ENCODE results near the gene RAC2.

The RAC2 gene

DNA sequence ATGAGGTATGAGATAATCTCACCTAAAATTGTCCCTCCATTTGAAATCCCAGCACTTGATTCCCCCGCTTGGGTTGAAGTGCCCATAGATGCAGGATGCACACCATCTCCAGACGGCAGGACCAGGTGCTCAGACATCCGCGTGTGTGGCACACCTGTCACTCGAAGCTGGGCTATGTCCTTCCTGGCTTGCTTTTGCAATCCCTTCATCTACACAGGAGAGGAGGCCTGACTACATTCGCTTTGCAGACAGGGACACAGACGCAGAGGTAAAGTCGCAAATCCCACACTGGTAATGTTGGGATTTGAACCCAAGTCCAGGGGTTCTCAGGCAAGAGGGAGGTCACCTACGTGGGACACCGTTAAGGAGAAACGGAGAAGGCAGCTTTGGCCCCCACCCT, 31.1 kb upstream of the RAC2 start:
- no peak for DNase-seq

DNA sequence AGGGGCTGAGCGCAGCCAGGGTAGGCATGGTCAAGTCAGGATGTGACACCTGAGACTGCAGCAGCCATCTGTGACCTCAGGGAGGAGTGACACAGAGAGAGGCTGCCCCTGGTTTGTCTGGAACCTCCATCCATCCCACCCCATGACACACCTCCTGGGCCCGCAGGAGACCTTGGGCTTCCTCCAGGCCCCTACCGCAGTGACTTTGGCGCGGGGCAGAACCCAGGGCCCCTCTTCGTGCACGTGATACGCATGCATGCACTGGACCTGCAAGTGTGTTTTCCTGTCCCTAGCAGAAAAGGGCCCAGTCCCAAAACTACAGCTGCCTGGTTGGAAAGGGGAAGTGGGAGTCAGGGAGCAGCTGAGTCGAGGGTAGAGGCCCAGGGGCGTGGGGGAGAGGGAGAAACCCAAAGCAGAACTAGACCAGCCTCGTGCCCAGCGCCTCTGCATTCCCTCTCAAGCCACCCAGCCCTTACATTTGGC, 30.4 kb upstream of the RAC2 start:
- DNase-seq = no peak

DNA sequence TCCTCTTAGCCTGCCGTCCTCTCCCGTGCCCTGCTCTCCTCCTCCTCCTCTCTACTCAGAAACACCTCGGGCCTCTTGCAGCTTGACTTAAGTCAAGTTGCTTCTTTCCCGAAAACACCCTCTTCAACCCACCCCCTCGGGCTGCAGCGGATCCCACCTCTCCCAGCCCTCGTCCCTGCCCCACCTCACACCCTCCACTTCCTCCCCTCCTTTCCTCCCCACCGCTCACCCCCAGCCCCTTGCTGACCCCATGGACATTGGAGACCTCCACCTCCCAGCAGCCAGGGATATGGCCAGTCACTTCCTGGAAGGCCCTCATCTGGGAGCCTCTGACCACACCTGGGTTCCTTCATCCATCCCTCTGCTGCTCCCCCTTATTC, 29.8 kb upstream of the RAC2 start:
- no peak for DNase-seq

DNA sequence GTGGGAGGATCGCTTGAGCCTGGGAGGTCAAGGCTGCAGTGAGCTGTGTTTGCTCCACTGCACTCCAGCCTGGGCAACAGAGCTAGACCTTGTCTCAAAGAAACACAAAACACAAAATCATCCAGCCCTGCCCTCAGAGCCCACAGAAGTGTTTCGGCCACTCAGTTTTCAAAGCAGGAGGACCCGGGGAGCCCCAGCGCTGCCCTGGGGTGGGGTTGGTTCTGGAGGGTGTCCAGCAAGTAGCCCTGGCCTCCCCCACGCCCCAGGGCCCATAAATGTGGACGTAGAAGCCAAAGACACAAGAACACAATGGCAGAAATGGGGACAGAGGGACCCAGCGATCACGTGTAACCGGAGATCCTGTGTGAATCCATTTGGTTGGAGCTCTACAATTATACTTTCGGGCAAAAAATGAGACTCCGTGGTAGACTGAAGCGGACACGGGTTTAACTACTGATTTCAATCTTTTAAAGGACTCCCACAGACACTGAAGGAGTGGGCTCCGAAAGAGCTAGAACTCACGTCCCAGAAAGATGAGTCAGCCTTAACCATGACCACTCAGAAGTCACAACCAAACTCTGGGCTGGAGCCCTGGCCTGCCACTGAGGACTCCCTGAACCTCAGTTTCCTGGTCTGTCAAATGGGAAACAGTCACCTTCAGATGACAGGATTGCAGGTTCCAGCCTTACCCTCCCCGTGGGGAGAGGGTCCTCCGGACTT, 29.2 kb upstream of the RAC2 start:
- no peak for DNase-seq

DNA sequence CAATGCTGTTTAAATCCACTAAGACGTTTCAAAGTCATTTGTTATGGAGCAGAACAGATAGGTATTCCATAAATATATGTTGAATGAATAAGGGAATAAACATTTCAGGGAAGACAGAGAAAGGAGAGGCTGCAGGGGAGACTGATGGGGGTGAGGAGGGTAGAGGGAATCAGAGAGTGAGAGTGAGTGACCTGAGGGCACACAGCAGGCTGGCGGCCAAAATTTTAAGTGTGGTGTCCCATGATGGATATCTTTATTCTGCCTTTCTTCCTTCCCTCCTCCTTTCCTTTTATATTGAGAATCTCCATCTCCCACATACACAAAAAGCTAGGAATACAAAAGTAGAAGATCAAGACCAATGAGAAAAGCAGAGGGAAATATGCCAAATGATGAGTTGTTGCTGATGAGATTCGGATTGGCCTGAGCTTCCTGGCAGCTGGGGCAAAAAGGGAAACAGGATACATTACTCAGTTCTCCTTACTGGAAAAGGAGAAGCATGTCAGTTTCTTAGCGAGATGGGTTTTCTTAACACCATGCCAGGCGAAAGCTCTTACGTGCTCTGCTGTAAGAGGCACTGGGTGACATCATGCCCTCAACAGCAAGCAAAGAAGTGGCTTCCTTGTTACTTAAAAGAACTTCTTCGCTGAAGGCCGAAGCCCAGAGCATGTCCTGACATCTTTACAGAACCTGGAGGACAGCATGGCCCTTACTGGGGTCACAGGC, 27.0 kb upstream of the RAC2 start:
- no peak for DNase-seq

DNA sequence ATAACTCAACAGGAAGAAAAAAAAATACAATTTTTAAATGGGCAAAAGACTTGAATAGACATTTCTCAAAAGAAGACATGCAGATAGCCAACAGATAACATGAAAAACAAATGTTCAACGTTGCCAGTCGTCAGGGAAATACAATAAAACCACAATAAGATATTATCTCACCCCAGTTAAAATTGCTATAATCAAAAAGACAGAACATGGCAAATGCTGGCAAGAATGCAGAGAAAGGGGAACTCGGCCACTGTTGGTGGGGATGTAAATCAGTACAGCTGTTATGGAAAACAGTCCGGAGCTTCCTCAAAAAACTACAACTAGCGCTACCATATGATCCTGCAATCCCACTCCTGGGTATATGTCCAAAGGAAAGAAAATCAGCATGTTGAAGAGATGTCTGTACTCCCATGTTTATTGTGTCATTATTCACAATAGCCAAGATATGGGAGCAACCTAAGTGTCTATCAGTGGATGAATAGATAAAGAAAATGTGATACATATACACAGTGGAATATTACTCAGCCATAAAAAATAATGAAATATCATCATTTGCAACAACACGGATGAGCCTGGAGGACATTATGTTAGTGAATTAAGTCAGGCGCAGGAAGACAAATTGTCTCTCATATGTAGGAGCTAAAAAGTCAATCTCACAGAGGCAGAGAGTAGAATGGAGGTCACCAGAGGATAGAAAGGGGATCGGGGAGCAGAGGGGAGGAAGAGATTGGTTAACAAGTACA, 26.0 kb upstream of the RAC2 start:
- no peak for DNase-seq

DNA sequence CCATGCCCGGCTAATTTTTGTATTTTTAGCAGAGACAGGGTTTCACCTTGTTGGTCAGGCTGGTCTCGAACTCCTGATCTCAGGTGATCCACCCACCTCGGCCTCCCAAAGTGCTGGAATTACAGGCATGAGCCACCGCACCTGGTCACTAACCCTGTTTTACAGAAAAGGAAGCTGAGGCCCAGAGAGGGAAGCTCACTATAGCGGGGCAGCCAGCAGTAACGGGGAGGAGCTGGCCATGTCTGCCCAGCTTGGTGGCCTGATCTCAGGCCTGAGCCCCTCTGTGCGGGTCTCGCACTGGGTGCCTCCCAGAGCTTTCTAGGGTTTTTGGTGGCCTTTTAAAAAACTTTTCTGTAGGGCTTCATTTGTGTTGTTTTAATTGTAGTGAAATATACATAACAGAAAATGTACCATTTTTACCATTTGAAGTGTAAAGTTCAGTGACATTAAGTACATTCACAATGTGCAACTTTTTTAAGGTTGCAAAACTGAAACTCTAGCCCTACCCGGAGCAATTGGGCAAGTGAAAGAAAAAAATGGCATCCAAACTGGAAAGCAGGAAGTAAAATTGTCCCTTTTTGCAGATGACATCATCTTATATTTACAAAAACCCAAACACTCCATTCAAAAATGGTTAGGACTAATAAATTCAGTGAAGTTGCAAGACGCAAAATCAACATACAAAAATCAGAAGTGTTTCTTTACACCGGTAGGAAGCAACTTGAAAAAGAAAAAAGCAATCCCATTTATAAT, 23.8 kb upstream of the RAC2 start:
- no peak for DNase-seq

DNA sequence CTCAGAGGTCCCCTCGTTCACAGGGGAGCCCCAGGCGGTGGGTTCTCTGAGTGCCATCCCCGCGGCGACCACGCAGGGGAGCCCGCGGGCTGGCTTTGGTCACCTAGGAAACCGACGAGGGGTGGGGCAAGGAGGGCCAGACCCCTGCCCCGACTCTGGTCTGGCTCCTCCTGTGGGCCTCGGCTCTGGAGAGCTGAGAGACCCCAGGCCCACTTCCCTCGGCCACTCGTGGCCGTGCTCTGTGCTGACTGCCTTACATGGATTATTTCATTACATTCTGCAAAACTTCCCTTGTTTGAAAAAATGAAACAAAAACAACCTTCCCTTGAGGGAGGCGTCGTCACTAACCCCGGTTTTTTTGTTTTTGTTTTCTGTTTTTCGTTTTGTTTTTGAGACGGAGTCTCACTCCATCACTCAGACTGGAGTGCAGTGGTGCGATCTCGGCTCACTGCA, 23.1 kb upstream of the RAC2 start:
- DNase-seq = peak; percentile 16

DNA sequence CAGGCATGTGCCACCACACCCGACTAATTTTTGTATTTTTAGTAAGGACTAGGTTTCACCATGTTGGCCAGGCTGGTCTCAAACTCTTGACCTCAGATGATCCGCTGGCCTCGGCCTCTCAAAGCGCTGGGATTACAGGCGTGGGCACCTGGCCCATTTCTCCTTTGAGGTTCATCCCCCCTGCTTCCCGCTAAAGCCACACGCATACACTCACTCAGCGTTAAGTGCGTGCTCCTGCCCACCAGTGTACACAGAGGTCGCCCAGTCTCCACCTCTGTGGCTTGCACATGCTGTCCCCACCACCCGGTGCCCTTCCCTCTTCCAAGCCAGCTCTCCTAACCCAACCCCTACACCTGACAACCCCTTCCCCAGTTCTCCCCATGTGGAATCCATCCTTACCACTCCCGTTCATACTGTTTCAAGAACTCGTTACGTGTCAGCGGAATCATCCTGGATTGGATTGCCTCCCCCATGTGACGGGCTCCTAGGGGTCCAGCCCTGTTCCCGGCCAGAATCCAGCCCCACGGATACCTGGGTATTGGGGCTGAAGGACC, 22.6 kb upstream of the RAC2 start:
- no peak for DNase-seq

DNA sequence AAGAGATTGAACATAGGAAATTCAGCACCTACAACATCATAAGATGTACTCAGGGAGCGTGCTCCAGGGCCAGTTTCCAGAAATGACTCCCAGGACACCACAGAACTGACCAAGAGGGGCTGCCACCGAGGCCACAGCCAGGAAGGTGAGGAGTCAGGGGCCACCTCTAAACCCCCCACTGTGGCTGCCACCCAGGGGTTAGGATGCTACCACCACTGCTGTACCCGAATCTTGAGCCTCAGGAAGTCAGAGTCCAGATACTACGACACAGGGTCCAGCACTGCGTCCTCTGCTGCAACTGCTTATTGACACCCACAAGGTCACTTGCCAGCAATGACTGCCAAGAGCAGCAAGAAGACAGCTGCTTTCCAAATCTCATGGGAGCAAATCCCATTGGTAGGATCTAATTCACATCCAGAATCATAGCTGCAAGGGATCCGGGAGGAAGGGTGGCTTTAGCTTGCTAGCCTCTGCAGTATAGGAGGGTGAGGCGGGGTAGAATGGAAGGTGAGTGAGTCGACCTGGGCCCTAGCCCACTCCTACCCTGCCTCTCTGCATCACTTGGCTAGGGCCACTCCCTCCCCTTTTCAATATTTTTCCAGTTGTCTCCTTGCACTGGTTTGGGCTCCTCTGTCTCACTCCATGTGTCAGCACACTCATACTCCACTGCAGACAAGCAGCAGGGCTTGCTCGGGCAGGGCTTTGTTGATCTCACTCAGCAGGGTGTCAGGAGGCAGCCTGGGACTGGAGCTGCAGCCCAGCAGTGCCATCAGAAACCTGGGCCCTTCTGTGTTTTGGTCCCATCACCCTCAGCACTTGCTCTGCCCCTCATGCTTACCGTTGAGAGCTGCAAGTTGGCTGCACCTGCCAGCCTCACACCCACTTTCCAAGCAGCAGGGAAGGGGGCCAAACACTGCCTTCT, 20.2 kb upstream of the RAC2 start:
- no peak for DNase-seq

DNA sequence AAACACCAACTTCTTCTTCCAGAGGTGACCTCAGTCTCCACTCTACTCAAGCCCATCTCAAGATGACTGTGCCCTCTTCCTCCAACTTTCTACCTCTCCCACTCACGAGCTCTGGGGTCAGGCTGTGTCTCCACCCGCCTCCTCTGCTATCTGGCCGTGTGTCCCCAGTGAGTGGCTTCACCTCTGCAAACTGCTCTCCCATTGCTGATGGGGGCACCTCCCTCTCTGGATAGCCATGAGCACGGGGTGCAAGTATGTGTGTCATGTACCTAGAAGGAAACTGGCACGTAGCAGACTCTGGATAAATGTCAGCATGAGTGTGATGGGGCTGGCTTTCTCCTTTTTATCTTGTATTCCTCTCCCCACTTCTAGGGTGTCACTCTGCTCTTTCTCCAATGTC, 18.3 kb upstream of the RAC2 start:
- DNase-seq = no peak

DNA sequence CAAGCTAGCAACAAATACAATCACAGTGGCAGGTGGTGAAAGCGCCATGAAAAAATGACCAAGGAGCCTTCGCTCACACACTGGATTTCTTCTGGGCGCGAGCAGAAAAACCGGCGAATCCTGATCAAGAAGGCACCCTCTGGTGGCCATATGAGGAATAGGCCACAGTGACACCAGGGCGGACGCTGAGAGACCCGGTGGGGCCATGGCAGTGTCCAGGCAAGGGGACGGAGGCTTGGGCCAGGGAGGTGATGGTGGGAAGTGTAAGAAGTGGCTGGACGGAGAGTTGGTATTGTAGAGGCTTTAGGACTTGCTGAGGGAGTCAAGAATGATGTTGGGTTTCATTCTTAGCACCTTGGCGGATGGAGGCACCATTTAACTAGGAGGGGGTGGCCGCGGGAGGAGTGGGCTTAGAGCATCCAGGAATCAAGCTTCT, 16.9 kb upstream of the RAC2 start:
- DNase-seq = peak; percentile 52

DNA sequence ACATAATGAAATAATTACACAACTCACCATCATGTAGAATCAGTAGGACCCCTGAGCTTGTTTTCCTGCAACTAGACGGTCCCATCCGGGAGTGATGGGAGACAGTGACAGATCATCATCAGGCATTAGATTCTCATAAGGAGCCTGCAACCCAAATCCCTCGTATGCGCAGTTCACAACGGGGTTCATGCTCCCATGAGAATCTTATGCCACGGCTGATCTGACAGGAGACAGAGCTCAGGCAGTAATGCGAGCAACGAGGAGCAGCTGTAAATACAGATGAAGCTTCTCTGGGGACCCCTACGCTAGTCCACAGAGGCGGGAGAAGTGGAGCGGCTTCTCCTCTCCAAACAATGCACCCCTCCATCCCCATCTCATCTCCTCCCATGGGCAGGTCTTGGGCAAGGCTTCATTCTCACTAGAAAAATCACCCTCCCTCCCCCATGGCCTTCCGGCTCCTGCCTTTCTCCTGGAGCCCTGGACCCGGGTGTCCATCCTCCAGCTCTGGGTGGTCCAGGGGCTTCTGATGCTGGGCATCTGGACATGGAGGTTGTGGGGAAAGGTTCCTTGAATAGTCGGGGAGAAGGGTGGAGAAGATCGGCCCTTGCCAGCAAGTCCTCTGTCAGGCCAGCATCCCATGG, 16.2 kb upstream of the RAC2 start:
- peak; percentile 34 for DNase-seq

DNA sequence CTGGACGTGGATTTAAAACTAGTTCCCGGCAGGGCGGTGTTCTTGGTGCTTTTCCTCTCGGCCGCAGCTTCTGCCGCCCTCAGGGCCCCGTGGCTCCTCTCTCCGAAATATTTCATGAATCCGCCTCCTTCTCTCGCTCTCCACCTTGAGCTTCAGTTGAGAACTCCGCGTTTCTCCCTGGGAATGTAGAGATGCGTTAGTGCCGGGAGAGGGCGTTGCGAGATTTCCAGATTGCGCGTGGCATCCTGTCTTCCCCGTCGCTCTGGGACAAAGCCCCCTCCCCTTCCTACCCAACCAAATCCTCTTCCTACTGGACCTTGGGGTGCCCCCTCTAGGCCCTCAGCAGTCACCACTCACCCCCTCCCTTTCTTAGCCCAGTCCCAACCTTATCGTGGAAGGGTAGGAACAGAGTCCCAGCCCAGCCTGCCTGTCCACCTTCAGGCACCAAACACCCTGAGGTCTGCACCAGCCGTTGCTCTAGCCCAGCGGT, 15.5 kb upstream of the RAC2 start:
- peak; percentile 16 for DNase-seq

DNA sequence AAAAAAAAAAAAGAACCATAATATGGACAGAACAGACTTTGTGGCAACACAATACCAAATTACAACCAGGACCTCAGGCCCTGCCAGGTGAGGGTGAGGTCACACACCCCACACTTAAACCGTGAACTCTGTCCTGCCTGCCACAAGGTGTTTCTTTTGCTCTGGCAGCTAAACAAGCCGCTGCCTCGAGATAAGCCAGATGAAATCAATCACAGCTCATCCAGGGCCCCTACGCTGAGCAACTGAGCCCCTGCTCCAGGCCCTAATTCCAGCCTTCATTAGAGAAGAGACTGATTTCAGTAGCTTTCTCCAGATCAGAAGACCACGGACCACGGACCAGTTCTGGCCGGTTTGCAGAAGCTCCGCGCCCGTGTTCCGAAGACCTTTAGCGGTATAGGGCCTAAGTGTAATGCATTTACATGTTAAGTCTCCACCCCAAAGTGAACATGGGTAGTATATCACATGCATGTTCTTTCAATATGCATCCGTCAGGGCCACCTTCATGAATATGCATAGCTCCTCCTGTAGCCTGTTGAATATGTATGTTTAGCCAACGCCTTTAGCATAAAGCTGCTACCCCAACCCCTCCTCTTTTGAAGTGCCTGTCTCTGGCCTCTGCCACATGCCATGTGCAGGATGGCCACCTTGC, 14.8 kb upstream of the RAC2 start:
- DNase-seq = no peak

DNA sequence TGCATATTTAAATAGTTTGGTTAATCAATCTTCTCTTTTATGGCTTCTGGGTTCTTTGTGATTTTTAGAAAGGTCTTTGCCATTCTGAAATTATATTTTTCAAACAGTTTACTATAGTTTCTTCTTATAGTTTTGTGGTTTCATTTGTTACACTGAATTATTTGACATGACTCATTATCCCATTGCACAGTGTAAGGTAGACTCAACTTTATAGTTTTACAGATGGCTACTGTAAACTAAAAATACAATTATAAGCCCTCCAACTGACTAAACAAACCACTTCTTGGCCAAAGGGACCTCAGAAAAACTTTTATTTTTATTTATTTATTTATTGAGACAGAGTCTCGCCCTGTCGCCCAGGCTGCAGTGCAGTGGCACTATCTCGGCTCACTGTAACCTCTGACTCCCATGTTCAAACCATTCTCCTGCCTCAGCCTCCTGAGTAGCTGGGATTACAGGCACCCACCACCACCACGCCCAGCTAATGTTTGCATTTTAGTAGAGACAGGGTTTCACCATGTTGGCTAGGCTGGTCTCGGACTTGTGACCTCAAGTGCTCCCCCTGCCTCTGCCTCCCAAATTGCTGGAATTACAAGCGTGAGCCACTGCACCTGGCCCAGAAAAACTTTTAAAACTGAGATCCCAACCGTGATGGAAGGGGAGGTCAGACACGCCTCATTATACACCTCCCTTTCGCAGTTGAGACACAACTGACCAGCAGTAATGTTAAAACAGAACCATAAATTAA, 14.1 kb upstream of the RAC2 start:
- DNase-seq = no peak

DNA sequence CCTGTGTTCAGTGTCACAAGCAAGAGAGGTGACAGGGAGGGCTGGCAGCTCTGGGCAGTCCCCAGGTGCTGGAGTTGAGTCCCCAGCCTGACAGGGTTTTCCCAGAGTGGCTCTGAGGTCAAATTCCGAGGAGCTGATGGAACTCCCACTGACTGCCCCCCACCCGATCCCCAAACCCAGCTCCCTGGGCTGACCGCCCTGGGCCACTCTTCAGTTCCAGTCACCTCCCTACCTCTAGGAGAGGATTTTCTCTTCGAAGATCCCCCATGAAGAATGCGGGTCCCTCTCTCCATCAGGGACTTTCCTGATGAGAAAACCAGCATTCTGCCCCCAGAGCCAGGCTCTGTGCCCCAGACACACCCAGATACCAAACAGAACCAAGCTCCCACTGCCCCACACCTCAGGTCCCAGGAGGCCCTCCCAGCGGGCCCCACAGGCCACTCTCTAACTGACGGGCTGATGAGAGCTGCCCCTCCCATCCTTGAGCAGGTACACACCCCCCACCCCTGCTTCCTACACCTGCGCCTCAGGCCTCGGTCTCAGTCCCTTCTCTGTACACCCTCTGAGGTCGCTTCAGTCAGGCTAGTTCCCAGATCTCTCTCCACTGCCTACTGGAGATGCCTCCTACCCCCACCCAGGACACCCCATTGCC, 12.1 kb upstream of the RAC2 start:
- no peak for DNase-seq

DNA sequence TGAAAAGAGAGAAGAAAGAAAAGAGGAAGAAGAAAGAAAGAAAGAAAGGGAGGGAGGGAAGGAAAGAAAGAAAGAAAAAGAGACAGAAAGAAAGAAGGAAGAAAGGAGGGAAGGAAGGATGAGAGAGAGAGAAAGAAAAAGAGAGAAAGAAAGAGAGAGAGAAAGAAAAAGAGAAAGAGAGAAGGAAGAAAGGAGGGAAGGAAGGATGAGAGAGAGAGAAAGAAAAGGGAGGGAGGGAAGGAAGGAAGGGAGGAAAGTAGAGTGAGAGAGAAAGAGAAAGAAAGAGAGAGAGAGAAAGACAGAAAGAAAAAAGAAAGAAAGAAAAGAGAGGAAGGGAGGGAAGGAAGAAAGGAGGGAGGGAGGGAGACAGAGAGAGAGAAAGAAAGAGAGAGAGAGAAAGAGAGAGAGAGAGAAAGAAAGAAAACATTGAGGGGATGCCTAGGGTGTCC, 11.5 kb upstream of the RAC2 start:
- DNase-seq = no peak

DNA sequence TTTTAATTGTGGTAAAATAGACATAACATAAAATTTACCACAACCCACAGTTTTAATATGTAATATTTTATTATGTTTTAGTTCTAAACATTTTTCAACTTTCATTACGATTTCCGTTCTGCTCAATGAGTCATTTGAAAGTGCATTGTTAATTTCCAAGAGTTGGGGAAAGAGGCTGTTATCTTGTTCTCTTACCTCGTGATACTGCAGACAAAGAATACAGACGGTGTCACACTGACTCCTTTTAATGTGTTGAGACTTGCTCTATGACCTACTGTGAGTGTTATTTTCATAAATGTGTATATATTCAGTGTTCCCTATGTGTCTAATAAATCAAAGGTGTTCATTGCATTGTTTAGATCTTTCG, 10.8 kb upstream of the RAC2 start:
- no peak for DNase-seq

All from NCI-H1092 treated with DMSO at 0.1 percent for 48 hours (cell line).